Gastroesophageal sphincter (tissue), 3 donors: ENCODE data around the gene FCN3.

Source experiments
- CTCF ChIP-seq, 4 experiments: fragments of 200-600 bp in 2 of 4; fragments of 450-650 bp in 2 of 4; sonication (generic) in 1 of 4; IDR thresholded peaks; one replicate each; pipeline ENCODE4 v1.5.1; 2017 to 2019; ENCODE audit warnings: antibody characterized with exemption in 4 of 4, mild to moderate bottlenecking in 2 of 4, moderate library complexity in 2 of 4
- EP300 ChIP-seq: sonication (generic); formaldehyde crosslinking; IDR thresholded peaks from one replicate; pipeline ENCODE4 v1.6.1; 2017; ENCODE audit warnings: antibody characterized with exemption, mild to moderate bottlenecking
- POLR2A ChIP-seq, 2 donors: fragments of 450-650 bp; IDR thresholded peaks; one replicate each; pipeline ENCODE4 v1.6.1; 2017; ENCODE audit warnings: antibody characterized with exemption in 2 of 2, mild to moderate bottlenecking in 2 of 2, moderate library complexity in 1 of 2
- POLR2AphosphoS5 ChIP-seq: sonication (generic); formaldehyde crosslinking; IDR thresholded peaks from one replicate; pipeline ENCODE4 v1.6.1; 2017; ENCODE audit warnings: antibody characterized with exemption

- TF ChIP-seq CTCF (IDR thresholded peaks at IDR 0.05) (no peak), EP300 (no peak), POLR2AphosphoS5 (no peak), POLR2A (IDR thresholded peaks at IDR 0.05) (no peak)
Observed at GRCh38 chr1:27325286-27325685, 49.3 kb downstream of the FCN3 start.
